PC-9 (cell line): ENCODE results near the gene MYH4.

Experiments used
- CTCF ChIP-seq: fragments of 200-600 bp; sonication (generic); conservative IDR thresholded peaks from 2 replicates; pipeline ENCODE4 v1.6.1; 2017; ENCODE audit warnings: mixed run types, antibody characterized with exemption, mild to moderate bottlenecking, moderate library complexity
- EZH2 ChIP-seq: fragments of 200-600 bp; sonication (generic); IDR thresholded peaks from 2 replicates; pipeline ENCODE4 v1.8.0; 2017; ENCODE audit warnings: antibody characterized with exemption, low read depth

GRCh38 chr17:10471858-10472257 is 2.5 kb upstream of the MYH4 start:
- TF ChIP-seq CTCF: no peak
- TF ChIP-seq EZH2: no peak
